Ishikawa (cell line): ENCODE results near the gene ELMO1.

ENCODE experiments used
- CEBPB ChIP-seq: IDR thresholded peaks from 2 replicates; pipeline ENCODE4 v1.6.1; 2012
- CREB1 ChIP-seq: IDR thresholded peaks from 2 replicates; pipeline ENCODE4 v1.6.1; 2012; ENCODE audit warnings: low read depth
- EGR1 ChIP-seq: IDR thresholded peaks from 2 replicates; pipeline ENCODE4 v1.6.1; 2012
- EP300 ChIP-seq: IDR thresholded peaks from 2 replicates; pipeline ENCODE4 v1.6.1; 2012; ENCODE audit warnings: borderline replicate concordance
- FOXM1 ChIP-seq: IDR thresholded peaks from 2 replicates; pipeline ENCODE4 v1.6.1; 2012; ENCODE audit warnings: low read depth, borderline replicate concordance
- NFIC ChIP-seq: IDR thresholded peaks from 2 replicates; pipeline ENCODE4 v1.6.1; 2012
- RAD21 ChIP-seq: IDR thresholded peaks from 2 replicates; pipeline ENCODE4 v1.6.1; 2012; ENCODE audit warnings: low read depth
- REST ChIP-seq: IDR thresholded peaks from 2 replicates; pipeline ENCODE4 v1.6.1; 2012; ENCODE audit warnings: low read depth, mild to moderate bottlenecking
- TAF1 ChIP-seq: IDR thresholded peaks from 2 replicates; pipeline ENCODE4 v1.6.1; 2012; ENCODE audit warnings: low read depth, mild to moderate bottlenecking
- TCF12 ChIP-seq: IDR thresholded peaks from 2 replicates; pipeline ENCODE4 v1.6.1; 2012; ENCODE audit warnings: low read depth
- TEAD4 ChIP-seq: IDR thresholded peaks from 2 replicates; pipeline ENCODE4 v1.6.1; 2012
- USF1 ChIP-seq: IDR thresholded peaks from 2 replicates; pipeline ENCODE4 v1.6.1; 2012
- YY1 ChIP-seq: IDR thresholded peaks from 2 replicates; pipeline ENCODE4 v1.6.1; 2012; ENCODE audit warnings: low read depth
- ZBTB7A ChIP-seq: IDR thresholded peaks from 2 replicates; pipeline ENCODE4 v1.6.1; 2012; ENCODE audit warnings: low read depth
- TF ChIP-seq, protein P1 (sequence below): IDR thresholded peaks from 2 replicates; pipeline ENCODE4 v1.6.1; 2012

The ELMO1 gene

GRCh38 chr7:36958111-36958733 is 490.4 kb downstream of the ELMO1 start:
- no peak for TF ChIP-seq TAF1
- no peak for TF ChIP-seq FOXM1
- TF ChIP-seq USF1: no peak
- no peak for TF ChIP-seq CEBPB

DNA sequence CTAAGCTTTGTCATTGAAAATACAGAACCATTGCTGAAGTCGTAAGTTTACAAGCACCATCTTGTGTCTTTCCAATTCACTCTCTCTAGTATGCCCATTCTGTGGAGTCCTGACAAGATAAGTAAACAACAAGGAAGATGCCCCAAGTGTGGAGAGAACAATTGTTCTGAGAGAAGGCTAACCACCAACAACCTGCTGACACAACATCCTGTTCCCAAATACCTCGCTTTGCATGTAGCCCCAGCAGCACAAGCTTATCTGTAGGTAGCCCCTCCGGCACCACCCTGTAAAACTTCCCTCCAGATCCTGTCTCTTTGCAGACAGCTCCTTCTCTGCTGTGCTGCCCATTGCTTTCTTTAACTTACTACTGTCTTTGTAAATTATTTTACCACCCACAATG is 491.0 kb downstream of the ELMO1 start:
- TF ChIP-seq TCF12 (no peak), NFIC (no peak)

GRCh38 chr7:36956814-36957213 is 491.9 kb downstream of the ELMO1 start:
- no peak for TF ChIP-seq CEBPB

DNA sequence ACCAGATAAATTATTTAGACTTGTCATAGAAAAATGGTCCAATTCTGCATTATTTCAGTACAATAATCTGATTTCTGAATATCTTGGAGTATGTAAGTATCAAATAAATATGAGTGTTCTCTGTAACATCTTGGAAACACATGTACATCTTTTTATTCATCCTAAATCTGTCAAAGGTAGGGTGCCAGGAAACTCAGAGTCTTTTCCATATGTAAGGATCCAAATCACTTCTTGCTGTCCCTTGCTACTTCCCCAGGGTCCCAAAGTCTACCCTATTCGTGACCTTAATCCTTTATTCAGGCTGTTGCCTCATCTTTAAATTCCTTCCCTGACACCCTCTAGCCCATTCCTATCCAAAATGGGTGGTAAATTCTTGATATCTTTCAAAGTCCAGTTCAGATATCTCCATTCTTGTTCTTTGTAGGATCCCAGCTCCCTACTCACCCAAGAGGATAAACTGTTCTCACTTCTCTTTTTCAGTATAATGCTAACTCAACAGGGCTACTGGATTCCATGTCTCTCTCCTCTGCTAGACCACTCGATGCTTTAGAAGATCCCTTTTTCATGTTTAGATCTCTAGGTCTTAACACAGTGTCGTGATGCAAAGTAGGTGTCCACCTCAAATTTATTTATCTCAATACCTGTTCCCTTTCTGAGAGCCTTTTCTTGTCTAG is 493.1 kb downstream of the ELMO1 start:
- no peak for TF ChIP-seq NFIC

- no peak for TF ChIP-seq FOXM1
- TF ChIP-seq NFIC: no peak
- TF ChIP-seq TAF1: no peak
- TF ChIP-seq TEAD4: no peak
- TF ChIP-seq TCF12: no peak
- TF ChIP-seq EGR1: no peak
- no peak for TF ChIP-seq ZBTB7A
- no peak for TF ChIP-seq CREB1
- TF ChIP-seq RAD21: no peak
- no peak for TF ChIP-seq EP300
- no peak for TF ChIP-seq USF1
- no peak for TF ChIP-seq REST
- TF ChIP-seq, protein P1, sequence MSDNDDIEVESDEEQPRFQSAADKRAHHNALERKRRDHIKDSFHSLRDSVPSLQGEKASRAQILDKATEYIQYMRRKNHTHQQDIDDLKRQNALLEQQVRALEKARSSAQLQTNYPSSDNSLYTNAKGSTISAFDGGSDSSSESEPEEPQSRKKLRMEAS: no peak
- no peak for TF ChIP-seq YY1
These were observed 497.4 kb downstream of the ELMO1 start for GRCh38 chr7:36951257-36951697.

DNA sequence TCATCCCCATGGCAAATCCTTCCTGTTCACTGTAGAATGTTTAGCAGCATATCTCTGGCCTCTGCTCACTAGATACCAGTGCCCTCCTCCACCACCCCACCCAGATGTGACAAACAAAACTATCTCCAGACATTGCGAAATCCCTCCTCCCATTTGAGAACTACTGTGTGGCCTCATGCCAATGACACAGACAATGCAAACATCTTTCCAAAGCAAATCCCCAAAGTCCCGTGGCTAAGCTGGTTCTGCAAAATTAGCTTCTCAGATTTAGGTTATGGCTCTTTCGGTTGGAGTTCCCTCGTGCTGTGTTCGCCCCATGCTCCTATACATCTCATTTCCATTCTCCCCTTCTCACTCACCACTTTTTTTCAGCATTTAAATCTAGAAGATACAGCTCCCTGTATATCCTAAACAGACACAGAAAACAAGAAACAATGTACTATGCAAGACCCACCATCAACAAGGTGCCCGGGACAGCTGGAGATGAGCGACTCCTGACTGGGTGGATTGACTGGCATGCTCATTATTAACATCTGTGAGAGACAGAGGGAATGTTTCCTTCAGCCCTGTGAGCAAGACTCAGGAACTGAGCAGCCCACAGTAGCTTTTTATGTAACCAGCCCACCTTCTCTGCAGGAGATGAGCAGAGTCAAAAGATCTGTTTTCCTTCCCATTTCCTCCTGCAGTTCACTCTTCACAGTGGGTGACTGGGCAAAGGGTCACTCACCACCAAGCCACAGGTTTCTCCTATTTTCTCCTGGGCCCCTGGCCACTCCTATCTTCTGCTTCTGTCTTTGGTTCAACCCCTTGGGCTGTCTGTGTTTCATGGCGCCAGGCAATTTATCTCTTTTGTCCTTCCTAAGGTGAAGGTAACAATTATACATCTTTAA is 498.7 kb downstream of the ELMO1 start:
- TF ChIP-seq CEBPB: no peak
- no peak for TF ChIP-seq TAF1
- no peak for TF ChIP-seq YY1
- TF ChIP-seq EGR1: no peak
- TF ChIP-seq NFIC: no peak
- no peak for TF ChIP-seq FOXM1
- no peak for TF ChIP-seq USF1
- TF ChIP-seq TCF12: no peak

DNA sequence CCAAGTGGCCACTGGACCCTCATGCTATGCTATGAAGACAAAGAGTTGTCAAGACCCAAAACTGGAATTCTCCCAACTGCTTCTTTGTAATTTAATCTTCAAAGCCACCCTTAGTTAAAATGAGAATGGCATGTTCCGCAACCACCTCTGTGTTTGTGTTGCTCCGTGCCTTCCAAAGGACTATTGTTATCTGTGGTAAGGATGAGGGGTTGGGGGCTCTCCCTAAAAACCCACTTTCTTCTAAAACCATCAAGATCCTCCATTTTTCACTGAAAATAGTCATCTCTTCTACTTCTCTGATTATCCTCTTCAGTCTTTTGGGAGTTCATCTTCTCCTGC is 502.3 kb downstream of the ELMO1 start:
- TF ChIP-seq RAD21: no peak
- TF ChIP-seq EP300: no peak
- TF ChIP-seq ZBTB7A: no peak
- no peak for TF ChIP-seq TCF12
- TF ChIP-seq NFIC: no peak
- TF ChIP-seq, protein P1: no peak
- no peak for TF ChIP-seq CEBPB
- no peak for TF ChIP-seq EGR1
- TF ChIP-seq TEAD4: no peak
- no peak for TF ChIP-seq USF1
- no peak for TF ChIP-seq CREB1
- no peak for TF ChIP-seq REST
